ENCODE data around the gene POLR3C.
A peak's percentile ranks its signal among the peaks of the same experiment; 100 is the strongest.
"Not testable (repeated sequence)": the region's sequence is repeated elsewhere in the genome, so short reads cannot be mapped to it uniquely, and the experiment has no call there.

Gene POLR3C

GRCh38 chr1:145818095-145818494, 5.9 kb upstream of the POLR3C start:
- DNase-seq (ENCODE audit: low read depth in 2 of 2), result not testable (repeated sequence)

- not testable (repeated sequence) for DNase-seq (ENCODE audit: low read depth in 2 of 2)
Observed at GRCh38 chr1:145822779-145823331, 1.1 kb upstream of the POLR3C start.

- DNase-seq (ENCODE audit: low read depth in 2 of 2), result no peak
Observed at GRCh38 chr1:145824499-145824842, 471 bp downstream of the POLR3C start.

GRCh38 chr1:145826030-145826429, 2.0 kb downstream of the POLR3C start:
- DNase-seq (ENCODE audit: low read depth in 2 of 2), result no peak

GRCh38 chr1:145827966-145828365, 4.0 kb downstream of the POLR3C start:
- no peak for DNase-seq (ENCODE audit: low read depth in 2 of 2)

- no peak for DNase-seq (ENCODE audit: low read depth in 2 of 2)
Observed at GRCh38 chr1:145828367-145829026, 4.5 kb downstream of the POLR3C start.

- not testable (repeated sequence) for DNase-seq (ENCODE audit: low read depth in 2 of 2)
Observed at GRCh38 chr1:145830810-145831209, 6.8 kb downstream of the POLR3C start.

- no peak for DNase-seq (ENCODE audit: low read depth in 2 of 2)
Observed at GRCh38 chr1:145837656-145838055, 13.7 kb downstream of the POLR3C start.

GRCh38 chr1:145843031-145843430, 19.0 kb downstream of the POLR3C start:
- DNase-seq (ENCODE audit: low read depth in 2 of 2), result no peak

GRCh38 chr1:145845144-145845513, 21.1 kb downstream of the POLR3C start:
- DNase-seq (ENCODE audit: low read depth in 2 of 2), result no peak

GRCh38 chr1:145845514-145846161, 21.6 kb downstream of the POLR3C start, which contains the start of gene NUDT17:
TSS of gene NUDT17 (plus strand) at chr1:145845630. CDS start at chr1:145845641, 11 bp downstream.
- DNase-seq (ENCODE audit: low read depth in 2 of 2), result peak; percentile 53 to 73

- no peak for DNase-seq (ENCODE audit: low read depth in 2 of 2)
Observed at GRCh38 chr1:145846201-145846612, 22.2 kb downstream of the POLR3C start.

- DNase-seq (ENCODE audit: low read depth in 2 of 2), result no peak
Observed at GRCh38 chr1:145847827-145848226, 23.8 kb downstream of the POLR3C start.

- no peak for DNase-seq (ENCODE audit: low read depth in 2 of 2)
Observed at GRCh38 chr1:145849356-145850160, 25.6 kb downstream of the POLR3C start.

- no peak for DNase-seq (ENCODE audit: low read depth in 2 of 2)
Observed at GRCh38 chr1:145855426-145855948, 31.5 kb downstream of the POLR3C start.

GRCh38 chr1:145857170-145857569, 33.2 kb downstream of the POLR3C start:
- DNase-seq (ENCODE audit: low read depth in 2 of 2), result no peak

- DNase-seq (ENCODE audit: low read depth in 2 of 2), result peak in 1 of 2 donors; percentile 47
Observed at GRCh38 chr1:145858238-145858900, 34.4 kb downstream of the POLR3C start.

GRCh38 chr1:145858901-145859490, 35.0 kb downstream of the POLR3C start, which contains the start of gene PIAS3:
TSS of gene PIAS3 (minus strand) at chr1:145859081. CDS start at chr1:145858990, 91 bp downstream.
- peak; percentile 61 to 75 for DNase-seq (ENCODE audit: low read depth in 2 of 2)

GRCh38 chr1:145859491-145860023, 35.6 kb downstream of the POLR3C start:
- peak; percentile 57 to 62 for DNase-seq (ENCODE audit: low read depth in 2 of 2)

- no peak for DNase-seq (ENCODE audit: low read depth in 2 of 2)
Observed at GRCh38 chr1:145863282-145864018, 39.5 kb downstream of the POLR3C start.

All from stimulated activated CD8-positive, alpha-beta memory T cell treated with anti-CD3 and anti-CD28 coated beads, Interleukin-7, amount 100 ng/mL, for 1 hour (primary cell).